GM20431 (cell line): Measurements from ENCODE around the gene MAP10.

Source experiments
- in situ Hi-C: fragments of 300-500 bp; cut with MseI, MboI; formaldehyde crosslinking; loops from one replicate; pipeline ENCODE4 v1.15.0; 2020; ENCODE audit warnings: low sequenced_read_pairs; ENCODE audit not compliant: unreplicated experiment

The MAP10 gene

DNA sequence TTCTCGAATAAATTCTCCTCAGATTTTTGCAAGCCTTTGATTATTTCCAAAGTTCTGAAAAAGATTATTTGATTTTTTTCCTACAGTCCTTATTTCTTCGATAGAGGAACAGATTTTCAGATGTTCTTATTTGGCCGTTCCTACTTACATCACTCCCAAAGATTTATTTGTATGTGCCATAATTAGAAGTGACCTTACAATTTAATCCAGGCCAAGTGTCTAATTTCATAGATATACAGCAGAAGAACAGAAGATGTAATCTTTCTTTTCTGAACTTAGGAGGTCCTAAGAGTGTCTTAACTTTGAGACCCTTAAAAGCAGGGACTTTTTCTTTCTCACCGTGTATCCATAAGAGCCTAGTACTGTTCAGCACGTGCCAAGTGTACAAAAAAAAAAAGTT, 46.3 kb downstream of the MAP10 start:
- in situ Hi-C loops = no loop called here

- in situ Hi-C loops = no loop called here
Observed at GRCh38 chr1:232853994-232854797, 49.0 kb downstream of the MAP10 start.

DNA sequence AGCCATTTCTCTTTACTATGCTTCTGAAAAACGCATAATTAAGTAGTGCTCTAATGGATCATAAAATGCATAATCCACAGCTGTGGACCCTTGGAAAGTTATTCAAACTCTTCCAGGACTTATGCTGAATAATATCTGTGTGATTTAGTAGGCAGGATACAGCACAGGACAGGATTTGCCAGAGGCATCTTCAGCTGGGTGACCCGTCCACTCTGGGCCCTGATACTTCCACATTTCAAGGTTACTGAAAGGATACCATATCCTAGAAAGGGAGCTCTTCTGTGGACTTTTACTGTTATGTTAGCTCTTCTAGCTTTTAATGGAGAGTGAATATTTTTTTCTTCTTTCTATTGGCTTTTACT, 49.6 kb downstream of the MAP10 start:
- in situ Hi-C loops = no loop called here

- in situ Hi-C loops = no loop called here
Observed at GRCh38 chr1:232856541-232856940, 51.3 kb downstream of the MAP10 start.
